HG03108 (cell line): Measurements from ENCODE around the gene GEMIN8.

Source experiments
- ATAC-seq: cut with Tn5 transposase; IDR thresholded peaks from one replicate; pipeline ENCODE4 v1.9.1; 2021; ENCODE audit warnings: moderate library complexity; ENCODE audit not compliant: unreplicated experiment

The GEMIN8 gene

DNA sequence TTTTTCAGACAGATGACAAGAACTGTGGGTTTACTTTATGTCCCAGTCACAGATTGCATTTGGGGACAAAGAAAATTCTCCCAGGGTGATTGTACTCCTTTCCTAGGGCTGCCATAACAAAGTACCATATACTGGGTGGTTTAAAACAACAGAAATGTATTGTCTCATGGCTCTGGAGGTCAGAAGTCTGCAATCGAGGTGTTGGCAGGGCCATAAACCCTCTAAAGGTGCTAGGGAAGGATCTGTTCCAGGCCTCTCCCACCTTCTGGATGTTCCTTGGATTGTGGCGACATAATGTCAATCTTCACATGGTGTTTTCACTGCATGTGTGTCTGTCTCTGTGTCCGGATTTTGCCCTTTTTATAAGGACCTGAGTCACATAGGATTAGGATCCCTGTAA, 12.3 kb downstream of the GEMIN8 start:
- ATAC-seq: no peak

DNA sequence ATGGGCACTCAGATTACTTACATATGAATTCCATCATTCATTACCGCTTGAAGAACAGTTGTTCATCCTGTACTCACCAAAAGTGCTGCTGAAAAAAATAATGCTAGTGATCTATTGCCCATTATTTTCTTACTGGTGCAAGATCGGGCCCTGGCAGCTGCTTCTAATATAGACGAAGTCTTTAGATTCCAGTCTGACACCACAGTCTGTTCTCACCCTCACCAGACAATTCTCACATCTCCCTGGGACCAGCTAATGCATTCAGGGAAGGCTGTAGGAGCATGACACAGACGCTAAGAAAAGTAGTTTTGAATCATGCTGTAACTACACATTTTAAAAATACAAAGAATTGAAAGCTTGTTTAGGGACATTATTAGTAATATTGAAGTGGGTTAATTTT, 13.8 kb downstream of the GEMIN8 start:
- no peak for ATAC-seq

DNA sequence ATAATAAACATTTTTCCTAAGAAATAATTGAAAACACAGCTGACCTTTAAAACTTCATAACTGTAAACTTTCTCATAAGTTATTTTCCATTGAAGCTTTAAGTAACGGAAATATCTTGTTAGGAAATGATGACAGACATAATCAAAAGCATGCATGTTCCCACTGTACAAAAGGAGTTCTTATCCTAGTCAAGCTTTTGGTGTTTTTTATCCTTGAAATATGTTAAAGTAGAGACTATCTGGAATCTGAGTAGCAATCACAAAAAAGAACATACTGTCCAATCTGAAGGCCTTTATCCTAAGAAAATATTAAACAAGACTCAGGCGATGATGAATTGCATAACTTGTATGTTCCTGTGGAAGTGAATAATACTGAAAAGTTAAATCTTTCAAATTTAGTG, 14.4 kb downstream of the GEMIN8 start:
- no peak for ATAC-seq

DNA sequence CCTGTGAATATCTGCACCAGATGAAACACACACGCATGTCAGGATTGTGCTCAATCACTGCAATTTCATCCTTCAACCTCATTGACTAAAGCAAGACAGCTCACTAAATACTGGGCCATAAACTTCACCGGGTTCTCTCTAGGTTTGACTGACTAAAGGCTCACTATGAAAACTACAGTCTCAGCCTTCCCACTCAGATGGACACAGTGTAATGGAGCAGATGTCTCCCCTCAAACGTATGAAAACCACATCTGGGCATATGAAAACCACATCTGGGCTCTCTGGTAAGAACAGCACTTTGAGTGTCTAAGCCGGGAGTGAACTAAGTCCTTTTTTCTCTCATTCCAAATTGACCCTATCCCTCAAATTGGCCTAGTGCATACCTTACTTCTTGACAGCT, 15.2 kb downstream of the GEMIN8 start:
- no peak for ATAC-seq

GRCh38 chrX:14013054-14013453, 16.6 kb downstream of the GEMIN8 start:
- ATAC-seq: no peak

DNA sequence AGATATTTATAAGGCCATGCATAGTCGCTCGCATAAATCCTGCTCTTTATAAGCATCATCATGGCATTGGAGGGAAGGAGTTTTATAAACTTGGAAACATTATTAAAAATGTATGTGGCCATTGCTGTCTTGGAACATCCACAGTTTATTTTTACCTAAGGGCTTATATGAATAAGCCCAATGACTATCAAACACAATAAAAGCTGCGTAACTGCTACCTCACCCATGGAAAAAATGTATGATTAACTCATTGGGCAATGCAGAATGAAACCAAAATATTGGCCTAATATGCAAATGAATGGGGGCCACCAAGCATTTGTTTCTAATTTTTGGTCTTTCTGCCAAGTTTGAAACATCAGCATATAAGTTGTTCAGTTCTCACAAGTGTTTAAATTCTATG, 19.1 kb downstream of the GEMIN8 start:
- no peak for ATAC-seq

DNA sequence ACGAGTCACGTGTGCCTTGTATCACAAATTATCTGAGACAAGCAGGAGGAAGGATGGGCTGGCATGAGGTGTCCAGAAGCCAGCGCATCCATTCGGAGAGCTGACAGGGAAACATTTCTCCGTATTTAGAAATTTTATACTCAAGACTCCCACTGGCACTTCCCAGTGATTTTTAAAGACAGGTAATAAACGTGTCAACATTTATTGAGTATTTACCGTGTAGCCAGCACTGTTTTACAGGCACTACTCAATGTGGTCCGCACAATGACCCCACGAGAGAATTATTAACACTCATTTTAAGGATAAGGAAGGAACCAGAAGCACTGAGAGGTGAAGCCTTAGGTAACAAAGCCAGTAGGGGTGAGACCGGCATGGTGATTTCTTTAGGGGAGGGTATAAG, 23.2 kb downstream of the GEMIN8 start:
- ATAC-seq: no peak

- no peak for ATAC-seq
Measured at GRCh38 chrX:14003876-14004425, 25.7 kb downstream of the GEMIN8 start.

- no peak for ATAC-seq
Measured at GRCh38 chrX:14003028-14003427, 26.7 kb downstream of the GEMIN8 start.

- no peak for ATAC-seq
Measured at GRCh38 chrX:13996650-13997049, 33.0 kb downstream of the GEMIN8 start.

DNA sequence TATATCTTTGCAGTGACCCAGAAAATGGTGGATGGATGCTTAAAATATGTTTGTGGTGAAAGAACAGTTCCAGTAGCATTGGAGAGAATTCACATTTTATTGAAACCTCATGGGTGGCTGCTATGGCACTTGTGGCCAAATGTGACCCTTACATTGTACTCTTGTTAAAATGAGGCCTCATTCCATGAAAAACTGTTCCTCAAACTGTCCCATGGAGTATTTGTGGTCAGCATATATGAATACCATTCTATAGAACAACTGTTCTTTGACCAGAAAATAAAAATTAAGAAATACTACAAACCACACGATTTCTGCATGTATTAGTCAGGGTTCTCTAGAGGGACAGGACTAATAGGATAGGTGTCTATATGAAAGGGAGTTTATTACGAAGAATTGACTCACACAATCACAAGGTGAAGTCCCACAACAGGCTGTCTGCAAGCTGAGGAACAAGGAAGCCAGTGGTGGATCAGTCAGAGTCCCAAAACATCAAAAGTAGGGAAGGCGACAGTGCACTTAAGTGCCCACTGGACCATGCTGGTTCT, 35.1 kb downstream of the GEMIN8 start:
- no peak for ATAC-seq

GRCh38 chrX:13994104-13994503, 35.6 kb downstream of the GEMIN8 start:
- no peak for ATAC-seq

DNA sequence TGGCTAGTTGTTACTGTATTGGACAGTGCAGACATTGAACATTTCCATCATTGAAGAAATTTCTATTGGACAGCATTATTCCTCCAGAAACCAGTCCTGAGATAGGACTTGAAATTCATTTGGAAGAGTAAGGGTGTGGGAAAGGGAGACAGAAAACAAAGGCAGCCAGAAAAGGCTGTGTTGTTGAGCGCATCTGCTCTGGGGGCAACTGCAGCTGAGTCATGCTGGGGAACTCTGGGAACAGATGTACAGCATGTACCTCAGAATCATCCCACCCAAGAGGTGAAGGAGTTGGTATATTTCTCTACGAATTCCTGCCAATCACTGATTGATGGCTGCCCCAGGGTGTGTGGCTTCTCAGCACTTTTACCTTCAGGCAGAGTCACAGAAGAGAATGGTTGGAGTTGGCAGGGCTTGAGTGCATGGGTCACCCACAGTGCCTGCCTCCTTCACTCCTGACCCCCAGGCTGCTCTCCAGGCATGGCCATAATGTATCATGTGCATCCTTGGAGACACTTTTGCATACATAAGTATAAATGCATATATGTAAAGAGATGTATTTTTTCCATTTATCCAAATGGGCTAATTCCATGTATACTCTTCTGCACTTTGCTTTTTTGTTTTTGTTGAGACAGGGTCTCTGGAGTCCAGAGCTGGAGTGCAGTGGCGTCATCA, 39.4 kb downstream of the GEMIN8 start:
- ATAC-seq: no peak

DNA sequence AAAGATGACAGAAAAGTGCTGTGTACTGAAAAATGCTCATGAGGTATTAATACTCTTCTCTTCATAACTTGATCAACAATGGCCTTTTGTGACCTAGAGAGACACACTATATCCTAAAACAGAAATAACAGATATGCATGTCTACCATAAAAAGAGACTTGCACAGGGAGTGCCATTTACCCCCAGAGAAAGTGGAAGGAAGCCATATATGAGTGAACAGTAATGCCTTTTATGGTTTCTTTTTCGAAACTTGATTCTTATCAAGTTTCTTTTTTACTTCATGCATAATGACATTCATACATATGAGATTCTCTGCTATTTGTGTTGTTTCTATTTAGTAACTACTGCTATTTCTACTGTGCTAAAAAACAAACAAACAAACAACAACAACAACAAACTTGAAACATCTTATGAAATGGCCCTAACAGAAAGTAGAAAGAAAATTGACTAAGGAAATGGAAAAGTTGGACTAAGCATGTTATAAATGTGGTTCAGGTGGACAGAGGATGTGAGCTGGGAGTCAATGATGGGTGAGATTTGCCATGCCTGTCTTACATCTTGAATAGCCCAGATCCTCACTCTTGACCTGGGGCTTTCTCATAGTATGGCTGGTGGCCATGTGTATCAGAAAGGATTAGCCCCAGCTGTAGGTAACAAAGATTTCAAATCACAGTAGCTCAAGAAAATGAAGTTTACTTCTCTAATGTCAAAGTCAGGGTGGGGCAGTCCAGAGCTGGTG, 43.8 kb downstream of the GEMIN8 start:
- ATAC-seq: no peak

- no peak for ATAC-seq
Measured at GRCh38 chrX:13983734-13984133, 46.0 kb downstream of the GEMIN8 start.

DNA sequence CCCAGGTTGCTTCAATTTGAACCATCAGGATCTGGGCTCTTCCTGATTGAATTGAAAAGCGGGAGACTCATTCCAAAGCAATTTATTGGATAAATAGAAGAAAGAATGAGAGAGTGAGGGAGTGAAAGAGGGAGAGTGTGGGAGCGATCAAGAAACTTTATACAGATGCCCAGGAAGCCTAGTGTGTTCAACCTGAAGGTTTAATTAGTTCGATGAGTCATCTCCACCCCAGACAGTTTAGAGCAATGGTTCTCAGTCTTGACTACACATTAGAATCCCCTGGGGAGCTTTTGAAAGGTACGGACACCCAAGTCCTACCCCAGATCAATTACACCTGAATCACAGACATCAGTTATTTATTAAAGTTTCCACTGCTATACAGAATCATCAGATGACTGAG, 61.5 kb downstream of the GEMIN8 start:
- ATAC-seq: no peak

- ATAC-seq: no peak
Measured at GRCh38 chrX:13967636-13968035, 62.1 kb downstream of the GEMIN8 start.

GRCh38 chrX:13966793-13967125, 62.9 kb downstream of the GEMIN8 start:
- no peak for ATAC-seq

DNA sequence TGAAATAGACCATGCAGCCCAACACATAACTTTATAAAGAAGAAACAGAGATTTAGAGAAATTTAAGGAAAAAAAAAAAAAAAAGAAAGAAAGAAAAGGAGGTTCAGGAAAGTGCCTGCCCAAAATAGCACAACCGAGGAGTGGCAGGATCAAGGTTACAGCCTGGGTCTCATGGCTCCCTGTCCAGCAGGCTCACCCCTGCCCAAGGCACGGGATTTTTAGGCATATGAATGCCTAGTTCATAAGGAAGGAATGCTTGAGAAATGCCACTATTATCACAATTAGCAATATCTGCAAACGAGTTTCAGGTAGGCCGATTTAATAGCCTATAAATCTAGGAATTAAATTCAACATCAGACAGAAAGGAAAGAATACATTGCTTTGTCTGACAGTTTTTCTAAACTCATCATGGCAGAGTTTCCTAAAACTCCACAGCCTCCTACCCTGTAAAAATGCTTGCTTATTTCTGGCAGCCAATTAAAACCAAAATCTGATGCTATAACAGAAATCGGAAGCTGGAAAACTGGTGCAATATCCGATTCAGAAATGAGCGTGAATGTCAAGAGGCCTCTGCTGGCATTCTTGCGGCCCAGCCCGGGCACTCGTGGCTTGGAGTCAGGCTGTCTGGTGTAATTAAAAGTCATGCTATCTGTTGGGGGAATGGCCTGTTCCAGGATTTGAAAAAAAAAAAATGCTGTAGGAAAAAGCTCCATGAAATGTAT, 63.5 kb downstream of the GEMIN8 start:
- ATAC-seq: no peak

GRCh38 chrX:13965531-13965930, 64.2 kb downstream of the GEMIN8 start:
- ATAC-seq: no peak

DNA sequence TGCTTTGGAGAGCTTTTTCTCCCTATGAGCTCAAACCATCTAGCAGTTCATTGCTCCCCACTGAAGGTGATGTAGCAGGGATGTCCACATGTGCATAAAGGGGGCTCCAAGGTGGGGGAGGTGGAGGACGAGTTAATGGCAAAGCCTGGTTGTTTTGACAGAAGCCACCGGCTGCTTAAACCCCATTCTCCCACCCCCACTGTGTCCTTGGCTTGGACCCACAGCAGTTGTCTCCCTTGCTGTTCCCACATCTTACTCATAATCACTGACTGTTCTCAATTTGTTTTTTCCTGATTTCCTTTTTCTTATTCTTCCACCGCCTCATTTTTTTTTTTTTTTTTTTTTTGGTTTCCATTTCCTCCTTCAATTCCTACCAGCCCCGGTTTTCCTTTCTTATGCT, 72.7 kb downstream of the GEMIN8 start:
- no peak for ATAC-seq
